GM18508 (cell line): ENCODE data around the gene CTNND1.
A peak's percentile ranks its signal among the peaks of the same experiment; 100 is the strongest.
"Not testable (repeated sequence)": the region's sequence is repeated elsewhere in the genome, so short reads cannot be mapped to it uniquely, and the experiment has no call there.

Experiments
- ATAC-seq: cut with Tn5 transposase; IDR thresholded peaks from one replicate; pipeline ENCODE4 v1.9.1; 2021; ENCODE audit warnings: moderate number of reproducible peaks; ENCODE audit not compliant: insufficient read depth, unreplicated experiment

CTNND1 gene, protein sequence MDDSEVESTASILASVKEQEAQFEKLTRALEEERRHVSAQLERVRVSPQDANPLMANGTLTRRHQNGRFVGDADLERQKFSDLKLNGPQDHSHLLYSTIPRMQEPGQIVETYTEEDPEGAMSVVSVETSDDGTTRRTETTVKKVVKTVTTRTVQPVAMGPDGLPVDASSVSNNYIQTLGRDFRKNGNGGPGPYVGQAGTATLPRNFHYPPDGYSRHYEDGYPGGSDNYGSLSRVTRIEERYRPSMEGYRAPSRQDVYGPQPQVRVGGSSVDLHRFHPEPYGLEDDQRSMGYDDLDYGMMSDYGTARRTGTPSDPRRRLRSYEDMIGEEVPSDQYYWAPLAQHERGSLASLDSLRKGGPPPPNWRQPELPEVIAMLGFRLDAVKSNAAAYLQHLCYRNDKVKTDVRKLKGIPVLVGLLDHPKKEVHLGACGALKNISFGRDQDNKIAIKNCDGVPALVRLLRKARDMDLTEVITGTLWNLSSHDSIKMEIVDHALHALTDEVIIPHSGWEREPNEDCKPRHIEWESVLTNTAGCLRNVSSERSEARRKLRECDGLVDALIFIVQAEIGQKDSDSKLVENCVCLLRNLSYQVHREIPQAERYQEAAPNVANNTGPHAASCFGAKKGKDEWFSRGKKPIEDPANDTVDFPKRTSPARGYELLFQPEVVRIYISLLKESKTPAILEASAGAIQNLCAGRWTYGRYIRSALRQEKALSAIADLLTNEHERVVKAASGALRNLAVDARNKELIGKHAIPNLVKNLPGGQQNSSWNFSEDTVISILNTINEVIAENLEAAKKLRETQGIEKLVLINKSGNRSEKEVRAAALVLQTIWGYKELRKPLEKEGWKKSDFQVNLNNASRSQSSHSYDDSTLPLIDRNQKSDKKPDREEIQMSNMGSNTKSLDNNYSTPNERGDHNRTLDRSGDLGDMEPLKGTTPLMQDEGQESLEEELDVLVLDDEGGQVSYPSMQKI

DNA sequence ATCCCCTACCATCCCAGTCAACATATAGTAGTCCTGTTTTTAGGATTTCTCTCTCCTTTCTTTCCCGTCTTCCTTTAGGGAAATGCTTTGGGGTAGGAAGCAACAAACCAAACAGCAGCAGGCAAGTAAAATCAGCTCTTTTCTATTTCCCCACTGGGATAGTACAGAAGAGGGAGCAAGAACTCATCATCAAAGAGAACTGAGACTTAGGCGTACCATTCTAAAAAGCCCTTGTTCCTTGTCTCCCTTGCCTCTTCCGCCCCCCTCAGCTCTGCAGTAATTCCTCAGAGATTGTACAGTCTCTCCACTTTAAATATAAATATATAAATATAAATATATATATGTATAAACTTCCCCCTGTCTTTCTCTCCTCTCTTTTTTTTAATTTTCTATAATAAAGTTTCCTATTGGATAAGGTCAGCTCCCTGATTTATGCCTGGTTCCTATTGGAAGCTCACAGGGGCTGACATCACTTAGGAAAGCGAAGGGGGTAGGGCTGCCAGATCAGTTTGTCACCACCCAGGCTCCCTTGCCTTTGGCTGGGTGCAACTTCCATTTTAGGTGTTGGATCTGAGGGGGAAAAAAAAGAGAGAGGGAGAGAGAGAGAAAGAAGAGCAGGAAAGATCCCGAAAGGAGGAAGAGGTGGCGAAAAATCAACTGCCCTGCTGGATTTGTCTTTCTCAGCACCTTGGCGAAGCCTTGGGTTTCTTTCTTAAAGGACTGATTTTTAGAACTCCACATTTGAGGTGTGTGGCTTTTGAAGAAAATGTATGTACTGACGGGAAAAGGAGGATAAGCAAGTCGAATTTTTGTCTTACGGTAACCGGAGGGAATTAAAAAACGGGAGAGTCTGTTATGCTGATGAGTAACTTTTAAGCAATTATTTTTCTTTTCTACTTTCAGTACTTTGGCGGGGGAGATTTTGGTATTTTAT, at the start of gene CTNND1:
CTNND1 (plus strand) TSS at position 502 of the 934 bp plus-strand sequence. CDS start 29,677 bp downstream, outside the sequence.
- peak; percentile 87 for ATAC-seq

DNA sequence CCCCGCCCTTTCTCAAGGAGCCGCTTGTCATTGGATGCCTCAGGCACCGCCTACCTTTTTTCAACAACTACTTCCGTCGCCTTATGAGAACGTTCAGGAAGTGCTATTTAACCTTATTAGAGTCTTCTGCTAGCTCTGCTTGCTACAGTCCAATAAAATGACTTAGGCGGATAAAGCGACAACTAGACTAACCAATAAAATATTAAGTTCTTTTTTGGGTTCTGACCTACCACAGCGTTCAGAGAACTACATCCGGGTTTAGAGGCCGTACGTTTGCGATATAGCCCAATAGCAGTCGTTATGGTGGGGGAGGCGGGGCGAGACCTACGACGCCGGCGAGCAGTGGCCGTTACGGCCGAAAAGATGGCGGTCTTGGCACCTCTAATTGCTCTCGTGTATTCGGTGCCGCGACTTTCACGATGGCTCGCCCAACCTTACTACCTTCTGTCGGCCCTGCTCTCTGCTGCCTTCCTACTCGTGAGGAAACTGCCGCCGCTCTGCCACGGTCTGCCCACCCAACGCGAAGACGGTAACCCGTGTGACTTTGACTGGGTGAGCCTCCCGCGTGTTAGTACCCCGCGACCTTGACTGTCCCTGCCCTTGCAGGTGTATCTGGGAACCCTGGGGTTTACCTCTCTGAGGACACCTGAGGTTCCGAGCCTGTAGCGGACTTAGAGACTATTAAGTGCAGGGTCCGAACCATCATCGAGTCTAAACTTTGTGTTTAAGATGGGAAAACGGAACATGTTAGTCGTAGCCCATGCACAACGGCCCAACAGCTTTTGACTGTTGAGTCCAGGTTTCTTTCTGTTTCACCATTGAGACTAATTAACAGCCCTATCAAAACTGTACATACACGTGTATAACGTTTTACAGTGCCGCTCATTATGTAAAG, 49.1 kb upstream of the CTNND1 start, which contains the start of gene TMX2:
TMX2 (plus strand) TSS at position 338 of the 895 bp plus-strand sequence; CDS start at position 364, 26 bp downstream.
- peak; percentile 98 for ATAC-seq

DNA sequence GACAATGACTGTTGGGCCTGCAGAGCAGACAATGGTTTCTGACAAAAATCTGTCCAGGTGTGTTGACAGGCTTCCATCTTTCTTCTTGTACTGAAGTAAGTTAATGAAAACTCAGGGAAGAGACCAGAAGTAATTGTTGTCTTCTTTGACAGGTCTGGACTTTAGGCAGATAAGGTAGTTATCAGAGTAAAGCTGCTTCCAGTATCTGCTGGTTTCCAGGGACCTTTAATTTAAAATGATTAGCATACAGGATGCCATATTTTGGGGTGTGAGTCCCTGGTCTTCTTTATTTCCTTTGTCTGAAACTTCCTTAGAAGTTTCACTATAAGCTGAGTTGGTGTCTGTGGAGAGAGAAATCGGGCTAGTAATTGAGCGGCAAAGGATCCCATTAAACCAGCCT, 47.8 kb upstream of the CTNND1 start:
- ATAC-seq = no peak

DNA sequence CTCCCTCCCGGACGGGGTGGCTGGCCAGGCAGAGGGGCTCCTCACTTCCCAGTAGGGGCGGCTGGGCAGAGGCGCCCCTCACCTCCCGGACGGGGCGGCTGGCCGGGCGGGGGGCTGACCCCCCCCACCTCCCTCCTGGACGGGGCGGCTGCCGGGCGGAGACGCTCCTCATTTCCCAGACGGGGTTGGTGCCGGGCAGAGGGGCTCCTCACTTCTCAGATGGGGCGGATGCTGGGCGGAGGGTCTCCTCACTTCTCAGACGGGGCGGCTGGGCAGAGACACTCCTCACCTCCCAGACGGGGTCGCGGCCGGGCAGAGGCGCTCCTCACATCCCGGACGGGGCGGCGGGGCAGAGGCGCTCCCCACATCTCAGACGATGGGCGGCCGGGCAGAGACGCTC, 44.9 kb upstream of the CTNND1 start:
- not testable (repeated sequence) for ATAC-seq

DNA sequence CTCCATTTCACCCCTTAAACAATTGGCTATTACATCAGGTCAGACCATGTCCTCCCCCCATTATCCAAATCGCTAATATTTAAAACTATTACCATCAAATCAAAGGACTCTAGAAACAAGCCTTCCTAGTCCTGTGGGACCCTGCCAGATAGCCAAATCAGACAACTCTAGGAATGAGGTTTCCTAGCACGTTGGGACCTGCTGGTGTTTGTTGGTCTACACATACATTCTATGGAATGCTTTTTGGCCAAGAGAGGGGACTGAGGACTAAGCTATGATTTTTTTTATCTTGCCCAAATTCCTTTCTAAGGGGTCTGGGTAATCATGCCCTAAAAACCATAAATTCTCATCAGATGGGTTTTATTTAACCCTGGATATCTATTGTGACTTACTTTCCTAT, 34.4 kb upstream of the CTNND1 start:
- ATAC-seq = no peak

DNA sequence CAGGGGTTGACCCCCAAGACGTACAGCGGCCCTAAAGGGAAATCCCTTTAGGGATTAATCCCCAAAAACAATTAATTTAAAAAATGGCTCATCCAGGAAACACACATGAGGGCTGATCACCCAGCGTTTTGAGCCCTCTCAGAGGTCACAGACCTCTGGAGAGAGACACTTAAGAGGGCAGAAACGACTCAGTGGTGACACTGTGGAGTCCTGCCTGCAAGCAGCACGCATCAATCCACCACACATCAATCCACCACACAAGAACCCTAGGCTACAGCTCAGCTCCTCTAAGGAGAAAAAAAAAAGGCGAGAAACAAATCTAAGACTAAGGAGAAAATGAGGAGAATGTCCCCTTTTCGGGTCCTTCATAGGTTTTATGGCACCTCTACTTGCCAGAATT, 32.8 kb upstream of the CTNND1 start:
- ATAC-seq = no peak

DNA sequence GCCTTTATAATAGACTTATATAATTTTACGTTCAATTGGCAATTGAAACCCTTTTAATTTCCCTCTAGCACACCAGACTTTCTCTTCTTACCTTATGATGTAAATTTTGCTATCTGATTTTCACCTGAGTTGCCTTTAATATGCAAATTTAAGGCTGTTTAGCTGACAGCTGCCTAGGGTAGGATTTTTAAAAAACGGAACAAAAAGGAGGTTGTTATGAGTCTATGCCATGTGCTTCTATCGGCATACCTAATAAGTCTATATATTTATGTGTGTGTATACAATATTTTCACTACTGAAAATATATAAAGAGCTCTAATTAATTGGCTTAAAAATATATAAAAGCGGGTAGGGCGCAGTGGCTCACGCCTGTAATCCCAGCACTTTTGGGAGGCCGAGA, 32.1 kb upstream of the CTNND1 start:
- no peak for ATAC-seq

DNA sequence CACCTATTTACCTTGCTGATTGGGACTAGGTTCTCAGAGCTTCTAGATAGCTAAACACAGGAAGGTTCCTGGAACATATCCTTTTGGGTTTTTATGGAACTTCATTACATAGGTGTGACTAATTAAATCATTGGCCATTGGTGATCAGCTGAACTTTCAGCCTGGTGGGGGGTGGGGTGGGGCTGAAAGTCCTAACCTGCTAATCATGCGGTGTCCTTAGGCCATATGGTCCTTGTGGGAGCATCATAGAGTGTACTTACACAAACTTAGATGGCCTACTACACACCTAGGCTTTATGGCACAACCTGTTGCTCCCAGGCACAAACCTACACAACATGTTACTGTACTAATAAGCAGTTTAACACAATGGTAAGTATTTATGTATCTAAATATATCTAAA, 28.9 kb upstream of the CTNND1 start:
- no peak for ATAC-seq

DNA sequence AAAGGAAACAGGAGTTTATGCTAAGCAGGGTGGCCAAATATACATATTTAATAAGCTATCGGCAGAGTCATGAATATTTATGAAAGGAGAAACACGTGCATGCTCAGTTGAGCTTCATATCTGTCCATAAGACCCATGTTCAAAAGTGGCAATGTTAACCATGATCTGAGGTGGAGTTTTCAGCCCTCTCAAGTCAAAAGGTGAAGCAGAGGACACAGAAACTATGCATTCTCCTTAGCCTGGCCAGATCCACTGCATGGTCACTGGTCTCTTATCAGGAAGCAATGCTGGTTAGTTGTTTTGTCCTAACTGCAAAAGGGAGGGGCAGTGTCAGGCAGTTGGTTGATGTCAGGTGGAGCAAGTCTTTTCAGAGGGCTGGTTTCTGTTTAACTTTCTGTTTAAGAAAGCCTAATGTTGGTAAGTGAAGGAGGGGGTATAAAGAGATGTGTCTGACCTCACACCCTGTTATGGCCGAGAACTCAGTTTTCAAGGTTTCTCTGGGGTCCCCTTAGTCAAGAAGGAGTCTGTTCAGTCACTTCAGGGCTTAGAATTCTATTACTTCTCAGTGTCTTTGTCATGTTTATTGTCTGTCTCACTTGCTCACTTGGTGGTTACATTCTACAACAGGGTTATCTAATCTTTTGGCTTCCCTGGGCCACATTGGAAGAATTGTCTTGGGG, 25.8 kb upstream of the CTNND1 start:
- ATAC-seq = no peak

DNA sequence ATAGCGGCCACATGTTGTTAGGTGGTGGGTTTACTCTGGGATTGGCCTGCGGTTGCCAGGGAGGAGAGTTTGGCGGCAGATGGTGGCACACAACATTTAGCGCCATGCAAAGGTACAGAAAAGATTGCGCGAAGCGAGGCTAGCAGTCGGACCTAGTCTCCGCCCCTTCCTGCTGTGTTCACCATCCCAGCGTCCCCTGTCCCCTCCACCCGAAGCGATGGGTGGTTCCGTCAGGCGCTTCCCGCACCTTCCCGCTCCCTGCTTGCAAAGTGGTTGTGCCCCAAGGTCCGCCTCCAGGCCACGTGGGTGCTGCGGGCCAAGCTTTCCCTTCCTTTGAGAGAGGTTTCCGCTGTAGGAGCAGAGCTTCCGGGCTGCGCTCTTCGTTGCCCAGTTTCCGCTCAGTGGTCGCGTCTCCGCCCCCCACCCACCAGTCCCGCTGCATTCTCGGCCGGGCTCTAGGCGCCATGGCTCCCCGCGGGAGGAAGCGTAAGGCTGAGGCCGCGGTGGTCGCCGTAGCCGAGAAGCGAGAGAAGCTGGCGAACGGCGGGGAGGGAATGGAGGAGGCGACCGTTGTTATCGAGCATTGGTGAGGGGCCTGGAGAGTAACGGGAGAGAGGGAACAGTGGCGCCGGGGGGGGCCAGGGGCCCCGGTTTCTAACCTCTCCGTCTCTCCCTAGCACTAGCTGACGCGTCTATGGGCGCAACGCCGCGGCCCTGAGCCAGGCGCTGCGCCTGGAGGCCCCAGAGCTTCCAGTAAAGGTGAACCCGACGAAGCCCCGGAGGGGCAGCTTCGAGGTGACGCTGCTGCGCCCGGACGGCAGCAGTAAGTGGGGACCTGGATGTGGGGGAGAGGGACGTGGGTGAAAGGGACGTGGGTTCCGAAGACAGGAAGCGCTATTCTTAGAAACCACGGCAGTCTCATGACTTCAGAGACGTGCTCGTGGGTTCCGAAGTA, 20.2 kb upstream of the CTNND1 start, which contains the start of gene SELENOH:
SELENOH (plus strand) TSS at position 360 of the 955 bp plus-strand sequence; CDS start at position 465, 105 bp downstream.
- peak; percentile 78 for ATAC-seq

DNA sequence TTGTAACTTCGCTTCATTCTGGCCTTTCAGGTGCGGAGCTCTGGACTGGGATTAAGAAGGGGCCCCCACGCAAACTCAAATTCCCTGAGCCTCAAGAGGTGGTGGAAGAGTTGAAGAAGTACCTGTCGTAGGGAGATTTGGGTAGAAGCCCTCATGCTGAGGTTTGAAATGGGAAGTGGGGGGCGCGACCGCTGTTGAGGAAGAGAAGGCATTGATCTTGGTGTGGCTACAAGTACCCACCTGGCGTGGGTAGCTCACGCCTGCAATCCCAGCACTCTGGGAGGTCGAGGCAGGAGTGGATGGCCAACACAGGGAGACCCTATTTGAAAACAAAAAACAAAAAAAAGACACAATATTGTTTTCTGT, 19.5 kb upstream of the CTNND1 start:
- ATAC-seq = no peak

DNA sequence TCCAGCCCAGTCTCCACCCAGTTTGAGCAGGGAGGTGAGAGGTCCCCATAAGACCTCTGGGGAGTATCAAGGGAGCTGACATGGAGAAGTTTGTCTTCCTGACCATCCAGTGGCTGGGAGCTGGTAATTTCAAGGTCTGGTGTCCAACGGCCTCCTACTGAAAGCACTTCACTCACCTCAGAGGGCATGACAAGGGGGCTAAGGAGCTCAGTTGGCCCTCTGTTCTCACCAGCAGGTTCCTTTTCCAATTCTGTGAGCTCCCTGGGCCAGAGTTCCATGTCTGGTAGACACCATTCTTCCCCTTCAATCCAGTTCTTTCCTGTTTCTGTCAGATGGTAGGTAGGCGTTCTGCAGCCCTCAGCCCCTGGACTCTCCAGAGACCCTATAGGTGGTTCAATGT, 17.2 kb upstream of the CTNND1 start:
- no peak for ATAC-seq

DNA sequence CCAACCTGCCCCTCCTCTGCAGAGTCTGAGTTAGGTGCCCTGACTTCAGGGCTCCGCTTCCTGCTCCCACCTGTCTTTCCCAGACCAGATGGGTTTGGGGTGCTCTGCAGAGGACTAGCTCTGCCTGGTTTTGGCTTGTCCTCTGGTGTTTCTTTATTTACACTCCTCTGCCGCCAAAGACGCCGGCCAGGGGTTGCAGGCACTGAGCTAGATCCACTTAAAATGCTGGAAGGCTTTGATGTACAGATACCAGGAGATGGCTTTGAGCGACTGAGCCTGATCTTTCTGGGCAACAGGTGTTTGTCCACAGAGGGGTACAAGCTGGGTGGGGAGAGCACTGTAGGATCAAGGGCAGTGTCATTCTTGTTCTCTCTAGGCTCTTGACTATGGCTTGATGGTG, 16.4 kb upstream of the CTNND1 start:
- ATAC-seq = no peak

DNA sequence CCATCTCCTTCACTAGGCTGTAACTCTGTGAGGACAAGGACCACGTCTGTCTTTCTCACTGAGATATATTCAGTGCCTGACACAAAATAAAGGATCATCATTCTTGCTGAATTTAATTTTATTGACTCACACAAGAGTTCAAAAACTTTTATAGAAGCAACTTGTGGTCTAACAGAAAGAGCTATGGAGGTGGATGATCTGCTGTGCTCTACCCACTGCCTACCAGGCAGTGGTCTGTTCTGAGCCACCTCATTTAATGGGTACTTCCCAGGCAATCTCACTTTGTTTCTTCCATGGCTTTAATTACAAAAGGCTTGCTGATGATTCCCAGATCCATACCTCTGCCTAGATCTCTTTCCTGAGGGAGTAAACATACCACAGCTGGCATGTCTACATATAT, 14.7 kb upstream of the CTNND1 start:
- no peak for ATAC-seq

DNA sequence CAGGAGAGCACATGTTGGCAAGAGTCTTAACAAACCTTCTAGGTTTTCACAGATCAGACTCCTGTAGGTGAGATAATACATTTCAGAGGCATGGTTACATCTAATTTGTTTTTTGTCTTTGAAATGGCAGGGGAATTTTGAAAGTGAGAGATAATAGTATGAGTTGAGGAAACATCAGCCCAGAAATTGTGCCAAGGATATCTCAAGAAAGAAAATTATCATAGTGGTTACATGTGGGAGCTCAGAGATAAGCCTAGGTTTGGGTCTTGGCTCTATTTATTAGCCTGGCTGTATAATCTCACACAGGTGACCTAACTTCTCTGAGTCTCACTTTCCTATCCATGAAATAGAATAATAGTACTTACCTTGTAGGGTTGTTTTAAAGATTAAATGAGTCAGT, 10.4 kb upstream of the CTNND1 start:
- no peak for ATAC-seq

DNA sequence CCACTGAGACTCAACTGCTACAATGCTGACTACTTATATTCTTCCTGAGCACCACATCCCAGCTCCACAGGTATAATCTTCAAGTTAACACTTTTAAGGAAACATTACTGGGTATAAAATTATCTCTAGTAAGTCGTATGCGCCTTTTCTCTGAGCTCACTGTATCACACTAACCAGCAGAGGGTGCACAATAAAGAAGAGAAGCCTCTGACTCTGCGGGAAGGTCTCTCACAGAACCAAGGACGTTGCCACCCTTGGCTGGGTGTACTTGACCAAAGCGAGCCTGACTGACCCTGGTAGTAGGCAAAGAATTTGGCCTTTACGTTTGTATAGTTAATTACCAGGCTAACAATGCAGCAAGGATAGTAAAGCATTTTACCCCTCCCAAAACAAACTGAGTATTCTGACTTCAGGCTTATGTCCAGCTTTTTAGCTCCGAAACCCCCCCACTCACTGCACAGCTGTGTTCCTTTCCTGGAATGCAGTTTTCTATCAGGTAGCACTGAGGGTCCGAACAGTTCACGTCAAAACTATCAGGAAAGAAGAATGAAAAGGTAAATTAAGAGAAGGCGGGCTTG, 9.8 kb upstream of the CTNND1 start, which contains the start of gene BTBD18:
BTBD18 (minus strand) TSS at position 144 of the 578 bp plus-strand sequence. CDS start 631 bp downstream, outside the sequence.
- no peak for ATAC-seq

DNA sequence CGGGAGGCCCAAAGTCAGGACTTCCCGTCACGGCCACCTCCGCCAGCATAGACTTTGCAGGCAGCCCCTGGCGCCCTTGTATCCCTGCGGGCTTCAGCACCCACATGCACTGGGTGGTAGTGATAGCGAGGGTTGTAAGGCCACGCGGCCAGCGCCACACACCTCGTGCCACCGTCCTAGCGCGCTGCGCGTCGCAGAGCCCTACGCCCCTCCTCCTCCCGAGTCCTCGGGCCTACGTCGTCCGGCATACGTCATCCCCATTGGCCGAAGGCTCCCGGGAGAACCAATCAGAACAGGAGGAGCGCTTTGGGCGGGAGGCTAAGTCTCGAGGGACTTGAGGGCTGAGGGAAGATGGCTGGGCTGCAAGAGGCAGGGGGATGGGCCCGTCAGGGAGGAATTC, 8.6 kb upstream of the CTNND1 start:
- no peak for ATAC-seq
